Tibial nerve (tissue), 4 donors: Measurements from ENCODE around the gene CNIH3. TPM values are rescaled to one million over a fixed set of nuclear protein-coding genes. Genes with fewer than 3 reads are reported as not detected.
A peak's percentile ranks its signal among the peaks of the same experiment; 100 is the strongest.

Source experiments
- DNase-seq, 2 donors: peaks; one replicate each; pipeline ENCODE4 v3.0.0-alpha.2; 2019; ENCODE audit warnings: low spot score in 2 of 2
- H3K27ac ChIP-seq, 4 donors: fragments of 200-600 bp; sonication (generic) in 3 of 4; one replicate each; pipeline ENCODE4 v1.5.1; 2017 to 2019; ENCODE audit warnings: mild to moderate bottlenecking in 1 of 4
- H3K27me3 ChIP-seq, 2 donors: fragments of 200-600 bp; sonication (generic) in 1 of 2; one replicate each; pipeline versions ENCODE4 v1.5.1 to v1.6.0; 2017 to 2019
- H3K36me3 ChIP-seq, 3 donors: fragments of 200-600 bp; sonication (generic); one replicate each; pipeline ENCODE4 v1.5.1; 2018 to 2019
- H3K4me1 ChIP-seq, 4 donors: fragments of 200-600 bp; sonication (generic) in 3 of 4; one replicate each; pipeline ENCODE4 v1.5.1; 2017 to 2019
- H3K4me3 ChIP-seq, 4 donors: fragments of 200-600 bp; sonication (generic) in 3 of 4; one replicate each; pipeline ENCODE4 v1.5.1; 2017 to 2019; ENCODE audit warnings: mild to moderate bottlenecking in 1 of 4, moderate library complexity in 1 of 4
- H3K9me3 ChIP-seq, 4 donors: fragments of 200-600 bp; sonication (generic) in 3 of 4; one replicate each; pipeline ENCODE4 v1.5.1; 2017 to 2019
- CTCF ChIP-seq, 5 experiments: fragments of 200-600 bp in 3 of 5; fragments of 450-650 bp in 2 of 5; sonication (generic) in 3 of 5; IDR thresholded peaks; one replicate each; pipeline ENCODE4 v1.5.1; 2016 to 2019; ENCODE audit warnings: antibody characterized with exemption in 5 of 5, mild to moderate bottlenecking in 3 of 5, moderate library complexity in 2 of 5
- EP300 ChIP-seq, 2 donors: sonication (generic); formaldehyde crosslinking; IDR thresholded peaks; one replicate each; pipeline ENCODE4 v1.6.1; 2017; ENCODE audit warnings: antibody characterized with exemption in 2 of 2, mild to moderate bottlenecking in 1 of 2
- POLR2A ChIP-seq, 2 donors: fragments of 450-650 bp; IDR thresholded peaks; one replicate each; pipeline ENCODE4 v1.6.1; 2017; ENCODE audit warnings: antibody characterized with exemption in 2 of 2, mild to moderate bottlenecking in 2 of 2, moderate library complexity in 2 of 2
- WGBS, 2 donors: methylation state at CpG; one replicate each; pipeline ENCODE4 v1.1.5; 2018; 5-methylcytosine and 5-hydroxymethylcytosine counted together
- total RNA-seq, 4 donors: library from RNA; depleted of rRNA; stranded (reverse); fragments of >200 nt; gene quantifications; one replicate each; pipeline ENCODE4 v1.1.0, GENCODE V29; 2016

CNIH3 gene
- total RNA-seq, 4 donors from 2014 or later, result 1.8 to 7.6 (median 4.7) TPM

- Histone ChIP-seq H3K9me3 (no peaks in the 10 kb centered on the region), H3K4me3 (no peak overlapping the region), H3K36me3 (no peaks in the 10 kb centered on the region), H3K27ac (no peak overlapping the region), H3K4me1 (peaks cover 0 to 6% (median 0%) of the 10 kb centered on the region in 4 donors), H3K27me3 (peaks cover 0 to 2% of the 10 kb centered on the region in 2 donors)
- 90 to 95% methylated on average over 6 of the region's 6 CpGs for WGBS, 2 donors
- DNase-seq, result no peak
- no peak for TF ChIP-seq CTCF (IDR thresholded peaks at IDR 0.05)
- no peak for TF ChIP-seq EP300 (IDR thresholded peaks at IDR 0.05)
- TF ChIP-seq POLR2A (IDR thresholded peaks at IDR 0.05), result no peak
Measured at GRCh38 chr1:224768971-224769370, 152.9 kb downstream of the CNIH3 start.

GRCh38 chr1:224769452-224770335 lies 153.6 kb downstream of the CNIH3 start:
- Histone ChIP-seq H3K36me3 (no peaks in the 10 kb centered on the region), H3K4me3 (no peak overlapping the region), H3K9me3 (no peaks in the 10 kb centered on the region), H3K4me1 (peaks cover 0 to 6% (median 0%) of the 10 kb centered on the region in 4 donors), H3K27me3 (peaks cover 0 to 2% of the 10 kb centered on the region in 2 donors), H3K27ac (no peak overlapping the region)
- DNase-seq, result no peak
- 85% methylated on average over 7 of the region's 7 CpGs for WGBS, 2 donors
- no peak for TF ChIP-seq EP300 (IDR thresholded peaks at IDR 0.05)
- no peak for TF ChIP-seq CTCF (IDR thresholded peaks at IDR 0.05)
- no peak for TF ChIP-seq POLR2A (IDR thresholded peaks at IDR 0.05)

- no peak for DNase-seq
- Histone ChIP-seq H3K27me3 (peaks cover 0 to 2% of the 10 kb centered on the region in 2 donors), H3K9me3 (no peaks in the 10 kb centered on the region), H3K36me3 (no peaks in the 10 kb centered on the region), H3K4me3 (no peak overlapping the region), H3K4me1 (peaks cover 0 to 6% (median 0%) of the 10 kb centered on the region in 4 donors), H3K27ac (no peak overlapping the region)
- WGBS, 2 donors, result 53 to 58% methylated on average over 5 of the region's 5 CpGs
- TF ChIP-seq CTCF (IDR thresholded peaks at IDR 0.05), result no peak
- no peak for TF ChIP-seq POLR2A (IDR thresholded peaks at IDR 0.05)
- TF ChIP-seq EP300 (IDR thresholded peaks at IDR 0.05), result no peak
Measured at GRCh38 chr1:224770336-224770693, 154.2 kb downstream of the CNIH3 start.

- Histone ChIP-seq H3K27ac (no peak overlapping the region), H3K4me3 (no peak overlapping the region), H3K4me1 (peaks cover 0 to 6% (median 0%) of the 10 kb centered on the region in 4 donors), H3K27me3 (peaks cover 0 to 2% of the 10 kb centered on the region in 2 donors), H3K9me3 (no peaks in the 10 kb centered on the region), H3K36me3 (no peaks in the 10 kb centered on the region)
- TF ChIP-seq CTCF (IDR thresholded peaks at IDR 0.05), result no peak
- TF ChIP-seq EP300 (IDR thresholded peaks at IDR 0.05), result no peak
- no peak for TF ChIP-seq POLR2A (IDR thresholded peaks at IDR 0.05)
- no peak for DNase-seq
- 92 to 97% methylated on average over 2 of the region's 2 CpGs for WGBS, 2 donors
Measured at GRCh38 chr1:224773646-224774045, 157.5 kb downstream of the CNIH3 start.

- DNase-seq, result no peak
- TF ChIP-seq EP300 (IDR thresholded peaks at IDR 0.05), result no peak
- TF ChIP-seq CTCF (IDR thresholded peaks at IDR 0.05), result peak in 1 of 5 experiments; percentile 20
- Histone ChIP-seq H3K27ac (no peak overlapping the region), H3K9me3 (no peaks in the 10 kb centered on the region), H3K36me3 (no peaks in the 10 kb centered on the region), H3K4me3 (no peak overlapping the region), H3K4me1 (peaks cover 0 to 6% (median 0%) of the 10 kb centered on the region in 4 donors), H3K27me3 (no peaks in the 10 kb centered on the region)
- 91 to 96% methylated on average over 2 of the region's 2 CpGs for WGBS, 2 donors
Measured at GRCh38 chr1:224774378-224774777, 158.3 kb downstream of the CNIH3 start.
